PC-9 (cell line): ENCODE data around the gene CDH12.

ENCODE experiments used
- CTCF ChIP-seq: fragments of 200-600 bp; sonication (generic); conservative IDR thresholded peaks from 2 replicates; pipeline ENCODE4 v1.6.1; 2017; ENCODE audit warnings: mixed run types, antibody characterized with exemption, mild to moderate bottlenecking, moderate library complexity
- EZH2 ChIP-seq: fragments of 200-600 bp; sonication (generic); IDR thresholded peaks from 2 replicates; pipeline ENCODE4 v1.8.0; 2017; ENCODE audit warnings: antibody characterized with exemption, low read depth

GRCh38 chr5:22505891-22506290, 347.3 kb downstream of the CDH12 start:
- no peak for TF ChIP-seq EZH2
- no peak for TF ChIP-seq CTCF
